HEK293 (cell line): ENCODE measurements around the gene NADK.
"Not testable (repeated sequence)": the region's sequence is repeated elsewhere in the genome, so short reads cannot be mapped to it uniquely, and the experiment has no call there.

Experiments
- CTCF ChIA-PET: fragments of 350-600 bp; formaldehyde crosslinking; extraction: SDS; loops from one replicate; lab custom pipeline; 2021; ENCODE audit warnings: antibody characterized with exemption; lab: Yijun Ruan, JAX
- POLR2A ChIA-PET: fragments of 300-600 bp; formaldehyde crosslinking; extraction: SDS; loops from one replicate; lab custom pipeline; 2020; ENCODE audit warnings: antibody characterized with exemption, inconsistent platforms; lab: Yijun Ruan, JAX
- H3K27ac ChIP-seq: fragments of 200-500 bp; sonication (Bioruptor generic); 2 replicates; pipeline ENCODE4 v1.5.1; 2014; ENCODE audit warnings: low read depth, low read length, control low read depth, inconsistent platforms; ENCODE audit errors: extremely low read depth
- H3K36me3 ChIP-seq, 2 experiments: fragments of 200-500 bp in 1 of 2; sonication (Bioruptor generic) in 1 of 2; 1 replicate in 1 of 2; 2 replicates in 1 of 2; pipeline ENCODE4 v1.5.1; 2014 to 2017; ENCODE audit warnings: inconsistent platforms in 2 of 2, low read length in 2 of 2; ENCODE audit not compliant: control insufficient read depth in 2 of 2, insufficient read depth in 1 of 2
- H3K4me1 ChIP-seq: fragments of 200-500 bp; sonication (Bioruptor generic); 2 replicates; pipeline ENCODE4 v1.5.1; 2014; ENCODE audit warnings: mild to moderate bottlenecking, low read length, inconsistent platforms; ENCODE audit not compliant: control insufficient read depth, insufficient read depth
- H3K4me3 ChIP-seq: 2 replicates; pipeline ENCODE4 v1.5.1; 2011; ENCODE audit warnings: low read depth, mild to moderate bottlenecking, control low read depth, low read length, moderate library complexity
- H3K9me3 ChIP-seq: fragments of 200-500 bp; sonication (Bioruptor generic); 2 replicates; pipeline ENCODE4 v1.5.1; 2014; ENCODE audit warnings: low read depth, low read length, inconsistent platforms; ENCODE audit not compliant: control insufficient read depth, insufficient read depth
- GLIS1 ChIP-seq: fragments of 450-650 bp; formaldehyde crosslinking; IDR thresholded peaks from 2 replicates; pipeline ENCODE4 v1.5.1; 2016; ENCODE audit warnings: missing biosample characterization, missing genetic modification characterization
- GLIS2 ChIP-seq: fragments of 450-650 bp; formaldehyde crosslinking; IDR thresholded peaks from 2 replicates; pipeline ENCODE4 v1.5.1; 2016; ENCODE audit warnings: missing biosample characterization, missing genetic modification characterization
- KLF16 ChIP-seq: fragments of 450-650 bp; formaldehyde crosslinking; IDR thresholded peaks from 2 replicates; pipeline ENCODE4 v1.5.1; 2017; ENCODE audit warnings: missing biosample characterization, missing genetic modification characterization
- OSR2 ChIP-seq: fragments of 450-650 bp; formaldehyde crosslinking; IDR thresholded peaks from 2 replicates; pipeline ENCODE4 v1.5.1; 2016; ENCODE audit warnings: missing biosample characterization, missing genetic modification characterization
- OVOL3 ChIP-seq: fragments of 450-650 bp; formaldehyde crosslinking; IDR thresholded peaks from 2 replicates; pipeline ENCODE4 v1.5.1; 2016; ENCODE audit warnings: missing biosample characterization, missing genetic modification characterization
- YY2 ChIP-seq: fragments of 450-650 bp; formaldehyde crosslinking; IDR thresholded peaks from 2 replicates; pipeline ENCODE4 v1.5.1; 2016; ENCODE audit warnings: missing biosample characterization, missing genetic modification characterization
- ZBTB20 ChIP-seq: fragments of 450-650 bp; formaldehyde crosslinking; IDR thresholded peaks from 2 replicates; pipeline ENCODE4 v1.5.1; 2016; ENCODE audit warnings: missing biosample characterization, missing genetic modification characterization
- ZBTB8A ChIP-seq: fragments of 450-650 bp; formaldehyde crosslinking; IDR thresholded peaks from 2 replicates; pipeline ENCODE4 v1.5.1; 2016; ENCODE audit warnings: missing biosample characterization, missing genetic modification characterization
- ZEB2 ChIP-seq: fragments of 450-650 bp; formaldehyde crosslinking; IDR thresholded peaks from 2 replicates; pipeline ENCODE4 v1.5.1; 2016; ENCODE audit warnings: missing biosample characterization, missing genetic modification characterization
- ZFHX2 ChIP-seq: fragments of 450-650 bp; formaldehyde crosslinking; conservative IDR thresholded peaks from 2 replicates; pipeline ENCODE4 v1.5.1; 2016; ENCODE audit warnings: missing biosample characterization, missing genetic modification characterization
- ZNF138 ChIP-seq: fragments of 450-650 bp; formaldehyde crosslinking; IDR thresholded peaks from 2 replicates; pipeline ENCODE4 v1.5.1; 2016; ENCODE audit warnings: missing biosample characterization, missing genetic modification characterization, borderline replicate concordance
- ZNF175 ChIP-seq: fragments of 450-650 bp; formaldehyde crosslinking; IDR thresholded peaks from 2 replicates; pipeline ENCODE4 v1.5.1; 2016; ENCODE audit warnings: missing biosample characterization, missing genetic modification characterization
- ZNF2 ChIP-seq: fragments of 450-650 bp; formaldehyde crosslinking; IDR thresholded peaks from 2 replicates; pipeline ENCODE4 v1.5.1; 2016; ENCODE audit warnings: missing biosample characterization, missing genetic modification characterization
- ZNF221 ChIP-seq: fragments of 450-650 bp; formaldehyde crosslinking; IDR thresholded peaks from 2 replicates; pipeline ENCODE4 v1.5.1; 2017; ENCODE audit warnings: missing biosample characterization, missing genetic modification characterization, borderline replicate concordance
- ZNF292 ChIP-seq: fragments of 450-650 bp; formaldehyde crosslinking; IDR thresholded peaks from 2 replicates; pipeline ENCODE4 v1.5.1; 2016; ENCODE audit warnings: low read depth, missing biosample characterization, missing genetic modification characterization, borderline replicate concordance
- ZNF48 ChIP-seq: fragments of 450-650 bp; formaldehyde crosslinking; IDR thresholded peaks from 2 replicates; pipeline ENCODE4 v1.5.1; 2016; ENCODE audit warnings: missing biosample characterization, missing genetic modification characterization
- ZNF560 ChIP-seq: fragments of 450-650 bp; formaldehyde crosslinking; IDR thresholded peaks from 2 replicates; pipeline ENCODE4 v1.5.1; 2017; ENCODE audit warnings: missing biosample characterization, missing genetic modification characterization, borderline replicate concordance
- ZNF596 ChIP-seq: fragments of 450-650 bp; IDR thresholded peaks from 2 replicates; pipeline ENCODE4 v1.5.0; 2018; ENCODE audit warnings: missing biosample characterization, mild to moderate bottlenecking, missing genetic modification characterization, moderate library complexity
- ZNF768 ChIP-seq: fragments of 450-650 bp; formaldehyde crosslinking; IDR thresholded peaks from 2 replicates; pipeline ENCODE4 v1.5.1; 2018; ENCODE audit warnings: missing biosample characterization, mild to moderate bottlenecking, missing genetic modification characterization
- ZNF791 ChIP-seq: fragments of 450-650 bp; formaldehyde crosslinking; IDR thresholded peaks from 2 replicates; pipeline ENCODE4 v1.5.1; 2016; ENCODE audit warnings: missing biosample characterization, missing genetic modification characterization
- ZSCAN30 ChIP-seq: fragments of 450-650 bp; IDR thresholded peaks from 2 replicates; pipeline ENCODE4 v1.5.1; 2018; ENCODE audit warnings: missing biosample characterization, mild to moderate bottlenecking, missing genetic modification characterization, moderate library complexity
- TF ChIP-seq, protein P1 (sequence below): fragments of 450-650 bp; formaldehyde crosslinking; IDR thresholded peaks from 2 replicates; pipeline ENCODE4 v1.5.1; 2016; ENCODE audit warnings: missing biosample characterization, missing genetic modification characterization
- TF ChIP-seq, protein P2 (sequence below): fragments of 450-650 bp; formaldehyde crosslinking; IDR thresholded peaks from 2 replicates; pipeline ENCODE4 v1.5.1; 2016; ENCODE audit warnings: missing biosample characterization, missing genetic modification characterization

NADK gene

DNA sequence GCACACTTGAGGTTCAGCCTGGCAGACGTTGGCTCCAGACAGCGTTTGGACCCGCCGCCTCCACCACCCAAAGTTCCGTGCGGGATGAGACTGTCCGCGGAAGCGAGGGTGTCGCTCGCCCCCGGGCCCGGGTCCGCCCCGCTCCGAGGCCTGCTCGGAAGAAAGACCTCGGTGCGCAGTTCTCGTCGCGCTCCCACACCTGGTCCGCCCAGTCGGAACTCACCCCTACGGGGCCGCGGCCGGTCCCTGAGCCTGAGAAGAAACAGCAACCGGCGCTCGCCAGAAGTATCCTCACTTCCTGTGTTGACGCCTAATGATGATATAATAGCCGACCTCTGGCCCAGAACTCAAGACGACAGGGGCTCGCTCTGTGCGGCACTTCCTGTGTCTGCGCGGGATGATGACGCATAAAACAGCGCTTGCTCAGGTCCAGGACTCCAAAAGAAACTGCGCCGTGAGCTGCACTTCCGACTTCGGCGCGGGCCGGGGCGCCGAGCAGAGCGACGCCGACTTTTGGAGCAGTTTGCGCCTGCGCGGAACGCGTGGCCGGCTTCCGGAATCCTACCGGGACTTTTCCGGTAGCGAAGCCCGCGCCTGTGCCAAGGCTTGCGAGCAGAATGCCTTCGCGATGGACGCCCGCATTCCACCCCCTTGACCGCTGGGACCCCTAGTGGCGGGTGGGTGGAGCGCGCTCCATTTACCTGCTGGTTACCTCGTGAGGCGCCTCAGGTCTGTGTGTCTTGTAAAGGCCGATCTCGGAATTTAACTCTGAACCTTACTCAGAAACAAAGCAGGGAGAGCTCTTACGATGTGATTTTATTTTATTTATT, 54.0 kb downstream of the NADK start, which contains the start of gene CDK11A (continued):
- TF ChIP-seq ZSCAN30 (0 out of 2 replicates have a peak, but pooled peaks have one; percentile 22), ZBTB8A (peak; percentile 80), ZEB2 (tag by site-specific recombination) (peak; percentile 98), KLF16 (peak; percentile 56; the same call in 1 of the 2 replicates), ZBTB20 (tag by site-specific recombination) (peak; percentile 81), OSR2 (tag by site-specific recombination) (peak; percentile 73; the same call in 1 of the 2 replicates)
- TF ChIP-seq, protein P1, sequence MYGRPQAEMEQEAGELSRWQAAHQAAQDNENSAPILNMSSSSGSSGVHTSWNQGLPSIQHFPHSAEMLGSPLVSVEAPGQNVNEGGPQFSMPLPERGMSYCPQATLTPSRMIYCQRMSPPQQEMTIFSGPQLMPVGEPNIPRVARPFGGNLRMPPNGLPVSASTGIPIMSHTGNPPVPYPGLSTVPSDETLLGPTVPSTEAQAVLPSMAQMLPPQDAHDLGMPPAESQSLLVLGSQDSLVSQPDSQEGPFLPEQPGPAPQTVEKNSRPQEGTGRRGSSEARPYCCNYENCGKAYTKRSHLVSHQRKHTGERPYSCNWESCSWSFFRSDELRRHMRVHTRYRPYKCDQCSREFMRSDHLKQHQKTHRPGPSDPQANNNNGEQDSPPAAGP (tag by site-specific recombination) = peak; percentile 46; the same call in 1 of the 2 replicates

DNA sequence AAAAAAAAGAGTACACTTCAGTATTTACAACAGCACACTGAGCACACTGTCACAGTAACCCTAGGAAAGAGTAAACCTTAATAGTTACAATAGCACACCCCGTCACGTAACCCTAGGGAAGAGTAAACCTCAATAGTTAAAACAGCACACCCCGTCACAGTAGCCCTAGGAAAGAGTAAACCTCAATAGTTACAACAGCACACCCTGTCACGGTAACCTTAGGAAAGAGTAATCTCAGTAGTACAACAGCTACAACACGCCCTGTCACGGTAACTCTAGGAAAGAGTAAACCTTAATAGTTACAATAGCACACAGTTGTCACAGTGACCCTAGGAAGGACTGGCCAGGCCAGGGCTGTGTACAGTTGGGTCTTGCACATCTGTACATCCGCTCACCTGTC, 57.1 kb downstream of the NADK start:
- Histone ChIP-seq H3K27ac (no peak overlapping the region), H3K36me3 (peaks cover 19 to 49% of the 10 kb centered on the region in 2 experiments; a peak in 2 of 3 replicates), H3K9me3 (no peaks in the 10 kb centered on the region), H3K4me3 (no peak overlapping the region), H3K4me1 (no peaks in the 10 kb centered on the region)
- TF ChIP-seq ZNF175 (no peak), ZNF791 (tag by site-specific recombination) (no peak), ZNF292 (tag by site-specific recombination) (no peak), ZNF48 (tag by site-specific recombination) (no peak), ZNF596 (tag by site-specific recombination) (no peak), ZNF138 (tag by site-specific recombination) (no peak), OVOL3 (no peak), ZNF768 (no peak), ZNF2 (tag by site-specific recombination) (no peak), ZNF221 (no peak), ZFHX2 (tag by site-specific recombination) (no peak), GLIS1 (tag by site-specific recombination) (no peak), YY2 (tag by site-specific recombination) (no peak), ZNF560 (no peak), ZBTB20 (tag by site-specific recombination) (no peak), GLIS2 (tag by site-specific recombination) (no peak)
- TF ChIP-seq, protein P2, sequence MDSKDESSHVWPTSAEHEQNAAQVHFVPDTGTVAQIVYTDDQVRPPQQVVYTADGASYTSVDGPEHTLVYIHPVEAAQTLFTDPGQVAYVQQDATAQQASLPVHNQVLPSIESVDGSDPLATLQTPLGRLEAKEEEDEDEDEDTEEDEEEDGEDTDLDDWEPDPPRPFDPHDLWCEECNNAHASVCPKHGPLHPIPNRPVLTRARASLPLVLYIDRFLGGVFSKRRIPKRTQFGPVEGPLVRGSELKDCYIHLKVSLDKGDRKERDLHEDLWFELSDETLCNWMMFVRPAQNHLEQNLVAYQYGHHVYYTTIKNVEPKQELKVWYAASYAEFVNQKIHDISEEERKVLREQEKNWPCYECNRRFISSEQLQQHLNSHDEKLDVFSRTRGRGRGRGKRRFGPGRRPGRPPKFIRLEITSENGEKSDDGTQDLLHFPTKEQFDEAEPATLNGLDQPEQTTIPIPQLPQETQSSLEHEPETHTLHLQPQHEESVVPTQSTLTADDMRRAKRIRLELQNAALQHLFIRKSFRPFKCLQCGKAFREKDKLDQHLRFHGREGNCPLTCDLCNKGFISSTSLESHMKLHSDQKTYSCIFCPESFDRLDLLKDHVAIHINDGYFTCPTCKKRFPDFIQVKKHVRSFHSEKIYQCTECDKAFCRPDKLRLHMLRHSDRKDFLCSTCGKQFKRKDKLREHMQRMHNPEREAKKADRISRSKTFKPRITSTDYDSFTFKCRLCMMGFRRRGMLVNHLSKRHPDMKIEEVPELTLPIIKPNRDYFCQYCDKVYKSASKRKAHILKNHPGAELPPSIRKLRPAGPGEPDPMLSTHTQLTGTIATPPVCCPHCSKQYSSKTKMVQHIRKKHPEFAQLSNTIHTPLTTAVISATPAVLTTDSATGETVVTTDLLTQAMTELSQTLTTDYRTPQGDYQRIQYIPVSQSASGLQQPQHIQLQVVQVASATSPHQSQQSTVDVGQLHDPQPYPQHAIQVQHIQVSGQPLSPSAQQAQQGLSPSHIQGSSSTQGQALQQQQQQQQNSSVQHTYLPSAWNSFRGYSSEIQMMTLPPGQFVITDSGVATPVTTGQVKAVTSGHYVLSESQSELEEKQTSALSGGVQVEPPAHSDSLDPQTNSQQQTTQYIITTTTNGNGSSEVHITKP (tag by site-specific recombination) = no peak
- ChIA-PET CTCF (interaction anchor here (0.6 kb wide), 1 partner anchor 10 kb away, joined by 3 read pairs; no protein-coding TSS in a partner anchor), POLR2A (no interaction called here)

DNA sequence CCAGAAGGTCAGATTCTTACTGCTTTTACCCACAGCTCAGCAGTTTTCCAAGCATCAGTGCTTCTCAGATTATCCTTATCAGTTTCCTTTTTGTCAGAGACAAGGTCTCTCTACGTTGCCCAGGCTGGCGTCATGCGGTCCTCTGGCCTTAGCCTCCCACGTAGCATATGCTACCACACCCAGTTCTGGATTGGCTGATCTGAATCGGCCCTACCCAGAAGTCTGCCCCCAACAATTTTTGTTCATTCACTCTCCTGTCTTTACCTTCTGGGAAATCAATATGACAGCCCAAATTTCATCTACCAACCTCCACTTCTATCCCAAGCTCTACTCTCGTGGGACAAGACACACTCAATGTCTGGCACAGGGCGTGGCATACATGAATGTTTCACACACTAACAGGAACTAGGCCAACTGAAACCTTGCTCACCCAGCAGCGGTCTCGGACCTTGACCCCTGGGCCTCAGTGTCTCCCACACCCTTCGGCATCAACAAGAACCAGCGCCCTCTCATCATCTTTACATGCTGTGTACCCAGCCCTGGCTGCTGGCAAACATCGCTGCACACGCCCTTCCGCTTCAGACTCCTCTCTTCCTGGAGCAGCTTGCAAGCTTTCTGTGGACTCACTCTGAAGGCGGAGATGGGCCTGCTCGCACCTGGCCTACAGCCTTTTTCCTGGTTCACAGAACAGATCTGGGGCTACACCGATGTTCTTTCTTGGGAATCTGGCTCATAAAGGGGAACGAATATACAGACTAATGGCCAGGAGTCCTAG, 63.0 kb downstream of the NADK start:
- H3K9me3 ChIP-seq, CTCF ChIA-PET, H3K27ac ChIP-seq, H3K4me3 ChIP-seq, POLR2A ChIA-PET, H3K4me1 ChIP-seq: not testable (repeated sequence)
- H3K36me3 ChIP-seq = peaks cover 10 to 52% of the 10 kb centered on the region in 2 experiments; a peak in 2 of 3 replicates

DNA sequence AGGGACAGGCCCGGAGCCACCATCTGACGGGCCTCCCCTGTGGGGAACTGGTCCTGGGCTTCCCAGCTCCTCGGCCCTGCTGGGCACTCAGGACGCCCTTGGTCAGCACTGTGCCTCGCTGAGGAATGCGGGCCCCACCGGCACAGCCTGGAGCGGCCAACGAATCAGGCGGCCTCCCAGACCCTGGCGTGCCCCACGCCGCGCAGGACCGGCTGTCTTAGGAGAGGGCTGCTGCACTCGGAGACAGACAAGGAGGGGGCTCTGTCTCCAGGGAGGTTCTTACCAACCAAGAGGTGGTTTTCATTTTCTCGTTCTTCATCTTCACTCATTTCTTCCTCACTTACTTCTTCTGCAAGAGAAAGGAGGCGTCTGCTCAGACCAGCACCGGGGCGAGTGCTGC, 70.4 kb downstream of the NADK start:
- POLR2A ChIA-PET, H3K9me3 ChIP-seq, H3K4me1 ChIP-seq, H3K4me3 ChIP-seq, CTCF ChIA-PET, H3K27ac ChIP-seq: not testable (repeated sequence)
- H3K36me3 ChIP-seq = peaks cover 0 to 23% of the 10 kb centered on the region in 2 experiments; a peak in 2 of 3 replicates

DNA sequence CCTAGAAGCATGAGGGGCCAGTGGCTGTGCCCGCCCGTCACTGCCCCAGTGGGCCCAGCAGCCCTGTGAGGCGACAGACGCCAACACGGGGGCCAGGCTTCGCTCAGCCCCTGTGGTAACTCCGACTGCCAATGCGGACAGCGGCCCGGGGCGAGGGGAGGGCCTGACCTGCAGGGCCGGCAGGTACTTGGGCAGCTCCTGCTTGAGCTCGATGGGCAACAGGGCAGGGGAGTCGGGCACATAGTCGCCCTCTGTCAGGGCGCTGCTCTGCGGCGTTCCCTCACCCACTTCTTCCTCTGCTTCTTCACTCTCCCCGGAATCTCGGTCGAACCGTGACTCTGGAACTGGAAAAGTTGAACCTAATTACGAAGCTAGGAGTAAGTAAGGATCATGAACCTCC, 71.0 kb downstream of the NADK start:
- H3K4me1 ChIP-seq, H3K4me3 ChIP-seq, H3K9me3 ChIP-seq, POLR2A ChIA-PET, CTCF ChIA-PET, H3K27ac ChIP-seq: not testable (repeated sequence)
- peaks cover 0 to 23% of the 10 kb centered on the region in 2 experiments; a peak in 2 of 3 replicates for H3K36me3 ChIP-seq
